ENCODE data around the gene NARF. TPM values are rescaled to one million over a fixed set of nuclear protein-coding genes. Genes with fewer than 3 reads are reported as not detected.

The NARF gene
- total and polyA plus RNA-seq, 2 experiments from 2014 or later, result 43.9 to 91.8 TPM

GRCh38 chr17:82433560-82434215, 24.9 kb upstream of the NARF start:
- Histone ChIP-seq H3K27ac (no peak overlapping the region), H3K9me3 (ENCODE audit: low read depth) (no peaks in the 10 kb centered on the region), H2AFZ (no peak overlapping the region), H3K36me3 (replicated peaks; ENCODE audit: insufficient read depth, low read depth) (no peaks in the 10 kb centered on the region), H3K4me1 (ENCODE audit: insufficient read depth) (no peaks in the 10 kb centered on the region), H3K79me2 (no peaks in the 10 kb centered on the region), H3K27me3 (no peaks in the 10 kb centered on the region), H3K4me3 (no peak overlapping the region), H4K20me1 (ENCODE audit: insufficient read depth, poor library complexity, severe bottlenecking) (no peaks in the 10 kb centered on the region), H3K4me2 (no peak overlapping the region), H3K9me2 (replicated peaks; ENCODE audit: insufficient read depth) (no peaks in the 10 kb centered on the region)
- 96% methylated on average over 31 of the region's 32 CpGs for WGBS (ENCODE audit: low lambda C conversion rate, missing lambda C conversion rate)
- TF ChIP-seq EZH2phosphoT487 (IDR thresholded peaks at IDR 0.05; ENCODE audit: low read depth, severe bottlenecking, unreplicated experiment) (no peak), EZH2 (IDR thresholded peaks at IDR 0.05; ENCODE audit: borderline replicate concordance) (no peak)
- TF ChIP-seq, protein P1, sequence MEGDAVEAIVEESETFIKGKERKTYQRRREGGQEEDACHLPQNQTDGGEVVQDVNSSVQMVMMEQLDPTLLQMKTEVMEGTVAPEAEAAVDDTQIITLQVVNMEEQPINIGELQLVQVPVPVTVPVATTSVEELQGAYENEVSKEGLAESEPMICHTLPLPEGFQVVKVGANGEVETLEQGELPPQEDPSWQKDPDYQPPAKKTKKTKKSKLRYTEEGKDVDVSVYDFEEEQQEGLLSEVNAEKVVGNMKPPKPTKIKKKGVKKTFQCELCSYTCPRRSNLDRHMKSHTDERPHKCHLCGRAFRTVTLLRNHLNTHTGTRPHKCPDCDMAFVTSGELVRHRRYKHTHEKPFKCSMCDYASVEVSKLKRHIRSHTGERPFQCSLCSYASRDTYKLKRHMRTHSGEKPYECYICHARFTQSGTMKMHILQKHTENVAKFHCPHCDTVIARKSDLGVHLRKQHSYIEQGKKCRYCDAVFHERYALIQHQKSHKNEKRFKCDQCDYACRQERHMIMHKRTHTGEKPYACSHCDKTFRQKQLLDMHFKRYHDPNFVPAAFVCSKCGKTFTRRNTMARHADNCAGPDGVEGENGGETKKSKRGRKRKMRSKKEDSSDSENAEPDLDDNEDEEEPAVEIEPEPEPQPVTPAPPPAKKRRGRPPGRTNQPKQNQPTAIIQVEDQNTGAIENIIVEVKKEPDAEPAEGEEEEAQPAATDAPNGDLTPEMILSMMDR (IDR thresholded peaks at IDR 0.05; ENCODE audit: poor library complexity), result no peak
- no peak for DNase-seq (ENCODE audit: low spot score)

- Histone ChIP-seq H3K4me3 (no peak overlapping the region), H3K9me3 (ENCODE audit: low read depth) (no peaks in the 10 kb centered on the region), H3K9me2 (replicated peaks; ENCODE audit: insufficient read depth) (no peaks in the 10 kb centered on the region), H4K20me1 (ENCODE audit: insufficient read depth, poor library complexity, severe bottlenecking) (no peaks in the 10 kb centered on the region), H3K27ac (no peak overlapping the region), H3K4me2 (no peak overlapping the region), H2AFZ (no peak overlapping the region), H3K36me3 (replicated peaks; ENCODE audit: insufficient read depth, low read depth) (no peaks in the 10 kb centered on the region), H3K27me3 (no peaks in the 10 kb centered on the region), H3K79me2 (no peaks in the 10 kb centered on the region), H3K4me1 (ENCODE audit: insufficient read depth) (no peaks in the 10 kb centered on the region)
- TF ChIP-seq, protein P1 (IDR thresholded peaks at IDR 0.05; ENCODE audit: poor library complexity), result no peak
- TF ChIP-seq EZH2phosphoT487 (IDR thresholded peaks at IDR 0.05; ENCODE audit: low read depth, severe bottlenecking, unreplicated experiment), result no peak
- no peak for TF ChIP-seq EZH2 (IDR thresholded peaks at IDR 0.05; ENCODE audit: borderline replicate concordance)
- WGBS (ENCODE audit: low lambda C conversion rate, missing lambda C conversion rate), result 81% methylated on average over 3 of the region's 3 CpGs
- DNase-seq (ENCODE audit: low spot score), result no peak
Measured at GRCh38 chr17:82434216-82434565, 24.4 kb upstream of the NARF start.

DNA sequence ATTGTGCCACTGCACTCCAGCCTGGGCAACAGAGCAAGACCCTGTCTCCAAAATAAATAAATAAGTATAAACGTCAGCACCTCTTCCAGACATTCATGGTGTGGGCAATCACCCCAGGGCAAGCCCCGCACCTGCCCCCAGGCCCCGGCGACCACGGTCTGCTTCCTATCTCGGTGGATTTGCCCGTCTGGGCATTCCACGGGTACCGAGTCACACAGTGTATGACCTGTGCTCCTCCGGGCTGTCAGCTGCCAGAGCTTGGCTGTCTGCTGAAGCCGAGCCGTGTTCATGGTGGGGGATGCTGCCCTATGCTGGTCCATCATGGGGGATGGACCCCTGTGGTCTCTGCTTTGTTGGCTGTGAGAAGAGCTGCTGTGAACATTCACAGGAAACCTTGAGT, 23.4 kb upstream of the NARF start:
- Histone ChIP-seq H3K27me3 (no peaks in the 10 kb centered on the region), H3K27ac (no peak overlapping the region), H3K36me3 (replicated peaks; ENCODE audit: insufficient read depth, low read depth) (no peaks in the 10 kb centered on the region), H3K4me2 (no peak overlapping the region), H3K4me3 (no peak overlapping the region), H3K4me1 (ENCODE audit: insufficient read depth) (no peaks in the 10 kb centered on the region), H3K9me2 (replicated peaks; ENCODE audit: insufficient read depth) (no peaks in the 10 kb centered on the region), H3K79me2 (no peaks in the 10 kb centered on the region), H2AFZ (no peak overlapping the region), H3K9me3 (ENCODE audit: low read depth) (no peaks in the 10 kb centered on the region), H4K20me1 (ENCODE audit: insufficient read depth, poor library complexity, severe bottlenecking) (no peaks in the 10 kb centered on the region)
- no peak for DNase-seq (ENCODE audit: low spot score)
- TF ChIP-seq EZH2phosphoT487 (IDR thresholded peaks at IDR 0.05; ENCODE audit: low read depth, severe bottlenecking, unreplicated experiment) (no peak), EZH2 (IDR thresholded peaks at IDR 0.05; ENCODE audit: borderline replicate concordance) (no peak)
- TF ChIP-seq, protein P1 (IDR thresholded peaks at IDR 0.05; ENCODE audit: poor library complexity), result no peak
- 92% methylated on average over 12 of the region's 12 CpGs for WGBS (ENCODE audit: low lambda C conversion rate, missing lambda C conversion rate)
